Kidney tubule cell (primary cell): ENCODE results near the gene PWWP2B.

Experiments used
- DNase-seq: peaks from one replicate; pipeline ENCODE4 v3.0.0-alpha.2; 2018; ENCODE audit warnings: low spot score

PWWP2B gene

DNA sequence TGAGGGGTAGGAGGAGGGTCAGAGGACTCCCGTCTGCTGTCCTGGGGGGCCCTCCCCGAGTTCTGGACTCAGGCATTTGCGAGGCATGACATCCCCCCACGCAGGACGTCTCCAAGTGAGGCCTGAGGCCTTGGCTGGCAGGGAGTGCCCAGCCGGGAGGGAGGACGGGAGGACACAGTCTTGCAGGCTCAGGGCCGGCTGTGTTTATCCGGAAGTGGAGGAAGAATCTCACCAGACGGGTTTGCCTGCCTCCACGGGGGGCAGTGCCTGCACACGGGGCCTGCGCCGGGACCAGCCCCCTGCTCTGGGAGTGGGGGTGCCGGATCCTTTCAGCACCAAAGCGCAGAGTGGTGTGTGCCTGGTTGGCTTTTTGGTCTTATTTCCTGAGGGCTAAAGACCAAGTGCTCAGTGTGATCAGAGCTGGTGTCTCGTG is 10.9 kb downstream of the PWWP2B start:
- DNase-seq: peak; percentile 76

DNA sequence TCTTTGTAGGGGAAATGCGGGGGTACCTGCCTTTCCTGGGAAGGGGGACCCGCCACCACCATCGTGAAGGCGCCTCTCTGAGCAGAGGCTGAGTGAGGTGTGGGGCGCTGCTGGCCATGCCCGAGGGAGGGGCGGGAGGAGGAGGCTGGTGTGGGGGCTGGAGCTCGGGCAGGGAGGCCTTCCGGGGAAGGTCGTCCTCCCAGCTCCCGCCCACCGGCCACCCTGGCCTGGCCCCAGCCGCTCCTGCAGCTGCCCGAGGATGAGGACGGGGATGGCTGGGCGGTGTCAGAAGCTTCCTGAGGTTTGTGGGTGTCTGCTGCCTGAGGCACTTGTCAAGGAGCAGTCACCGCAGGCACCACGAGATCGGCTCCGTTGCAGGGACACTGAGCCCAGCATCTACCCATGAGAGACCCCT is 11.4 kb downstream of the PWWP2B start:
- DNase-seq: peak; percentile 46

DNA sequence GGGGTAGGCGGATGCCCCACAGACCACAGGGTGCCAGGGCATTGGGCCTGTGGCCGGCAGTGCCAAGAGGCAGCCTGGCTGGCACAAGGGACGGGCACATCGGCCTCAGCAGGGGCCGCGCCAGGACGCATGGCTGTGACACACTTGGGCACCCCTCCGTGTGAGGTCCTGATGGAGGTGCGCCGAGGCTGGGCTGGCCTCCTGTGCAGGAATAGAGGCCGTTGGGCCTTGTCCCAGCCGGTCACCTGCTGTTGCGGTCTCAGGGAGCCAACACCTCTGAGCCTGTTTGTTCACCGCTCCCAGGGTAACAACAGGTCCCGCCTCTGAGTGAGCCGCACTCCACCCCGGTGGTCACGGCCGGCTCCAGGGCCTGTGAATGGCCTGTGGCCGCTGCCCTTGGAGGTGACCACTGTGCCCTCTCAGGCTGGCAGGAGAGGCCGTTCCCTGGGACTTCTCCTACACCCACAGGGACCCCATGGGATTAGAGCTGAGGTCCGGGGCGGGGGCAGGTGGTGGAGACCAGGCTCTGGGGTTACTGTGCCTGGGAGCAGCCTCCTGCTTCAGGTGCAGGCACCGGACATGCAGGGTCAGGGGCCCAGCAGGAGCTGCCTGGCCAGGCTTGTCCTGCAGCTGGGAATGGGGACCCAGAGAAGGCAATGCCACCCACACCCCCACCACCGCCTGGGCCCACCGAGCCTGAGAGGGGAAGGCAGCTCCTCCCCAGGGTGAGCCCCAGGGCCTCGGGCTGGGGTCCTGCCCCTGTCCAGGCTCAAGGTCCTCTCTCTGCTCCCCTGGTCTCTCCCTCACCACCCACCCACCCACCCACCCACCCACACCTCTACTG is 12.0 kb downstream of the PWWP2B start:
- peak; percentile 65 for DNase-seq

DNA sequence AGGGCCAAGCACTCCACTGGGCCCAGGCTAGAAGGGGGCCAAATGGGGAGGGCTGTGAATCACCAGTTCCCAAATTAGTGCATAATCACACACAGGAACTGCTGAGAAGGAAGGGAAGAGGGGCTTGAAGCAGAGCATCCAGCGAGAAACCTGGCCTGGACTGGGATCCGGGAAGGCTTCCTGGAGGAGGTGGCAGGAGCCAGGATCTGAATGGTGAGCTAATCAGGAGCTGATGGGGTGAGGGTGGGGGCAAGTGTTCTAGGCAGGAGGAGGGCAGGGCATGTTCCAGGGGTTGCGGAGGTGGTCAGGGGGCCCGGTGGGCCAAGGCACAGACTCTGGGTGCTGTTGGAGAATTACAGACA is 12.6 kb downstream of the PWWP2B start:
- no peak for DNase-seq

DNA sequence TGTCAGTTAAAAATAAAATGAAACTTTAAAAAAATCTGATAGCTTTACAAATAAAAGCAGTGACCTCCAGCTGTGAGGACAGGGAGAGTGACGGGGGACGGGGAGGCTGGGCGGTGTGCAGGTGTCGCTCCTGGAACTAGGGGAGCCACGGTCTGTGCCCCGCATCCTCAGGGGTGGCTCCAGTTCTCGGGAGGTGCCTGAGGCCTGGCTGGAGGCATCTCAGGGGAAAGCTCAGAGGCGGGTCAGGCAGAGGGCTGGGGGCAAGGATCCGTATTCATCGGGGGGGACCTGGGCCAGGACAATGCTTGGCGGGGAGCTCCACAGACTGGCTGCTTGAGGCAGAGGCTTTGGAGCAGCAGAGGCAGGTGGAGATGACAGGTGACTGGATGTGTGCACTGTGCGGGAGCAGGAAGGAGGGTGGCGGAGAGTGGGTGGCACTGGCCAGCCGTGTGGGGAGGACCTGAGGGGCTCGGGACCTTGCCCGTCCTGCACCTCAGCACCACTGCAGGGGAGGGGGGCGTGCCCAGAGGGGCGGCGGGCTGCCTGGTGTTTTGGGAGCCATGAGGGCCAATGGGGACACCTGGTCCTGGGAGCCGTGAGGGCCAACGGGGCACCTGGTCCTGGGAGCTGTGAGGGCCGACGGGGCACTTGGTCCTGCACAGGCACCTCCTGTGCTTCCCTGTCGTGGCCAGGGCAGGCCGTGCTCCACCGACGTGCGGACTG is 13.2 kb downstream of the PWWP2B start:
- DNase-seq: no peak

DNA sequence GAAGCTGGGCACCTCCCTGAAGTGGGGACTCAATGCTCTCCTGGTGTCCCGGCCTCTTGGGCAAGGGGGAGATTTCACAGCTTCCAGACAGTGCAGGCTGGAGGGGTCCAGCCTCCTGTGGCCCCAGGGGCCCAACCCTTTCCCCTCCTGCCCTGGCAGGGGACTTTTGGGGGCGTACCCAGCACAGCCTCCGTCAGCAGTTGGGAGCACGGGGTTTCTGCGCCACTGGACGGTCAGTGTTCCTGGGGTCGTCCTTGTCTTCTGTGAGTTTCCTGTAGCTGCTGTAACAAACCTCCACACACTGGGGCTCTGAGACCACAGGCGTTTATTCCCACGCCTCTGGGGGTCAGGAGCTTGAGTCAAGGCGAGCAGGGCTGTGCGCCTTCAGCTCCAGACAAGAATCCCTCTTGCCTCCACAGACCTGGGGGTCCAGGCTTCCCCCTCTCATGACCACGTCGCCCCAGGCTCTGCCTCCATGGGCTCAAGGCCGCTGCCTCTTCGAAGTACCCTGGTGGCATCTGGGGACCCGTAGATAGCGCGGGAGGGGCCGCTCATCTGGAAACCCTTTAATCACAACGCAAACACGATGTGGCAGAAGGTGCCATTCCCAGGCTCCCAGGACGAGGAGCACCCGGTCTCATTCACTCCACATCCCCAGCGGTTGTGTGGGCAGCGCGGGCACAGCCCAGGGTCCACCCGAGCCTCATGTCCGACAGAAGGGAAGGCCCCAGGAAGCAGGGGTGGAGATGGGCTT is 14.0 kb downstream of the PWWP2B start:
- no peak for DNase-seq

DNA sequence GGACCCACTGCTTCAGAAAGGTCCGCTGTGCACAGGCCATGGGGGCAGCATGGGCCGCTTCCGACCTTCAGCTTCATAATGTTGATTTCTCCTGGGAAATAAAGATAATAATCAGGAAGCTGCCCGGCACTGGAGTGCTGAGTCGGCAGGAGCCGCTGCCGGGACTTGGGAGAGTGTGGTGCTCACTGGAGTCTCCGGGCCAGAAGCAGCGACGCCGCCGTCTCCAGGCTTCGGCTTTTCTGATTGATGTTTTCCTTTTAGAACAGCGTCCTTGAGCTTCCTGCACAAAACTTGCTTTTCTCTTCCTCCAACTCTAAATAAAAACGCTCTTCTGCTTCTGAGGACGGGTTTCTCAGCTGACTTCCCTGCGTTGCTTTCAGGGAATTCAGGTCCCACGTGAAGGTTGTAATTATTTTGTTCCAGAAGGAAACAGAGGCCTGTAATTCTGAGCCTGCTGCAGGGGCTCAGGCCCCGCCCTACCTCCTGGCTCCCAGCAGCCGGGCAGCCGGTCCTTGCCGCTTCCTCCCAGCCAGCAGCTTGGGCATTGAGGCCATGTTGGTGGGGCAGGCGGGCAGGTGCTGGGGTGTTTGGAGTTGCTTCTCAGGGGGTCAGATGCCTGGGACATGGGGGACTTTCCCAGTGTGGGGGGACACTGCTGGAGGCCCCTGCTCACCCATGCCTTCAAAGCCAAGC is 14.7 kb downstream of the PWWP2B start:
- DNase-seq: peak; percentile 37

DNA sequence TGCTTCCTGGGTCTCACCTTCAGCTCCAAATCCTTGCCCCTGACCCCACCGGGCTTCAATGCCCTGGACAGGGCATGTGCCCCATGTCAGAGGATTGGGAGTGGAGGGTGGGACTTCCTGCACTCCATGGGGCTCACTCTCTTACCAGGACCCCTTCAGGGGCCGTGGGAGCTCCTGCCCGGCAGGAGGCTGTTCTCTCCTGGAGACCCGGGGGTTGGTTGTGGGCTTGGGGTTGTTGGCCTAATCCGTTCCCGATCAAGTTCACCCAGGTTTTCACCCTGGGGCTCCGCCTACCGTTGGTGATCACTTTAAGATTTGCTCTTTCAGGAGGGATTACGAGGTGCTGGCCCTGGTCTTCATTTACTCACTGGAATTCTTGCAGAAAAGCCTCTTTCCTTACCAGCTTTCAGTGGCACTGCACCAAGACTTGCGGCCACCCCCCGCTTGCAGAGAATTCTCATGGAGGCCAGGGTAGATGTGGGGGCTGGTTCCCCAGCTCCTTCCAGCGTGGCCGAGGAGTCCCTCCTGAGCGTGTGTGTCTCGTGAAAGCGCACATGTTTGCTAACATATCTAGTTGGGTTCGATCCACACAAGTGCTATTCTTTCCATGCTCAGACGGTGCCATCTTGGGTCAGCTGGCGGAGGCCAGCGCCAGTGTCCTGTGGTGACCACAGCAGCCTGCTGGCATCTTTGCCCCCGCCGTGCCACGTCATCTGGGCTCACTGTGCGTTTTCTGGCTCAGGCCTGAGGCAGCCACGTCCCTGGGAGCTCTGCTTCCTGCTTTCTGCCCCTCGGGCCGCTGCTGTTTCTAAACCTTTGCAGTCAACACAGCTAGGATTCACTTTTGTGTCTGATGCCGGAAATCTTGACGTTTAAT is 15.6 kb downstream of the PWWP2B start:
- DNase-seq: no peak

DNA sequence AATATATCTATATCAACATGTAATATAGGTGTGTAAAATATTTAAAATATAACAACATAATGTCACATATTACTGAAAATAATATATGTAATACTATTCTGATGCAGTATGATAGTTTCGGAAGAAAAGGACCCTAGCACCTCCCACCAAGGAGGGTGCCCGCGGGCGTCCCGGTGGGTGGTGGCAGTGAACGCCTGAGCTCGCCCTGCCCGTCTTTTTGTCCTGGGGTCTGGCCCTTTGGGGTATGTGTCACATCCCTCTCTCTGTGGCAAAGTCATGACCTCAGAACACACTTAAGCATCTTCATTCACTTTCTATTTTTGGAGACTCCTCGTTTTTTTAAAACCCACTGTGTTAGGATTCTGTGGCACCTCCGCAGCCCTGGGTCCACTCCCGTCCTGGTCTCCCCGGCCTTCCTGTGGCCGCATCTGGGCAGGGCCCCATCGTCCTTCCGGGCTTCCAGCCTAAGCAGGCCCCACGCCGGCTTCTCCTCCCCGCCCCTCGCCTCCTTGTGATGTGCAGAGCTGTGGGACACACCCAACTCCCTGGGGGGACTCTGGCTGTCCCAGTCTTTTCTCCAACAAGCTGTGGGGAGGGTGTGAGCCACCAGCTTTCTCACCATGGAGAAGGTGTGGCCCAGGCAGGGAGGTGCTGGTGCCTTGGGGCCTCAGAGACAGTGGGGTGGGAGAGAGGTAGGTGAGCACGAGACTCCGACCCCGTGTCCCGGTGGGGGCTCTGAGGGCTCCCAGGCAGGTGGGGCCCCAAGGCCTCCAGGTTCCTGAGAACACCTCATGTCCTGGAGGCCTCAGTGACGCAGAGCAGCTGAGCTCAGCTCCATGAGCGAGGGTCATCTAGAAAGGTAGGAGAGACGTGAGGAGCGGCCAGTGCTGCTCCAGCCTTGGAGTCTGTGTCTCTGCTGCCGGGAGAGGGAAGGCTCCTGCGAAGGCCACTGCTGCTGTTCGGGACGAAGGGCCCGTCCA is 16.5 kb downstream of the PWWP2B start:
- DNase-seq: no peak

DNA sequence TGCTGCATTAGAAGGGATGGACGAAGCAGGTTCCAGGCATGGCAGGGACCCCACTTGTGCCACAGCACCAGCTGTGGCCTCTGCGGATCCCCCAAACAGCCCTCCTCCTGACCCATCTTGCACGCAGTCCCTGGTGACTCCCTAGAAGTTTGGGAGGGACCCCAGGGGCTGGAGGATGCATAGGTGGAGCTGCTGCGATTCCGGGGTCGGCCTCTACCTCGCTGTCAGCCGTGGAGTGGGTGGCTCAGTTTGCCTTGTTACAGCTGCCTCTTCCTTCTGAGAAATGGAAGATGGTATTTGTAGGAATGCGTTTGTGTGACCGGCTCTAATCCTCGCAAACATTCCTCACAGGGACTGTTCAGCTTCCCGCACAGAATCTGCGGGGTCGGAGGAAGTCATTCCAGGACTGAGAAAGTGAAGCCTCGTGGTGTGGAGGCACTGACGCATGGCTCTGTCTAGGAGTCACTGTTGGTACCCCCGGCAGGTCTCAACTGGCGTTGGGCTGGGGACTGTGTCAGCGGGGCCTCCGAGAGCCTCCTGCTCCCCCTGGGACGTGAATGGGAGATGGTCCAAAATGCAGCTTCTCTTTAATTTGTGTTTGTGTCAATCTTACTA is 17.5 kb downstream of the PWWP2B start:
- DNase-seq: no peak

DNA sequence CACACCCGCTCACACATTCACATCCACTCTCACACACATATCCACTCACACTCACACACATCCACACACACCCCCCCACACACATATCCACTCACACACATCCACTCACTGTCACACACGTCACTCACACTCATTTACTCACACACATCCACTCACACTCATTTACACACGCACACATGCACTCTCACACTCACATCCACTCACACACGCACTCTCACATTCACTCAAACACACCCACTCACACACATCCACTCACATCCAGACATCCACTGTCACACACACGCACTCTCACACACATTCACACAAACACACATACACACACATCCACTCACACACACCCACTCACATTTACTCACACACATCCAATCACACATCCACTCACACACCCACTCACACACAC is 18.3 kb downstream of the PWWP2B start:
- no peak for DNase-seq

DNA sequence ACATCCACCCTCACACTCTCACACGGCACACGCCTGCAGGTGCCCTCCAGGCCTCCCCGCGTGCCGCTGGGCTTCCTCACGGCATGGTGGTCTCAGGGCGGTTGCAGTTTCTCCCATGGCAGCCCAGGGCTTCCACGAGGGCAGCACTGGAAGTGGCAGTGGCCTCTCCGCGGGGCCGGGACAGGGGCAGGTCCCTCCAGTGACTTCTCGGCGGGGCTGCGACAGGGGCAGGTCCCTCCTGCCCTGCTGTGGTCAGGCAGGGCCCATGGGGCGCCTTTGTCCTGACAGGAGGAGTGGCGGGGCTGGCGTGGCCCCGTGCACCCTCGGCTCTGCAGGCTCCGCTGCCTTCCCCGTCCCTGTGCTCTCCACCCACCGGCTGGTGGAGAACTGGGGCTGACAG is 19.0 kb downstream of the PWWP2B start:
- no peak for DNase-seq

DNA sequence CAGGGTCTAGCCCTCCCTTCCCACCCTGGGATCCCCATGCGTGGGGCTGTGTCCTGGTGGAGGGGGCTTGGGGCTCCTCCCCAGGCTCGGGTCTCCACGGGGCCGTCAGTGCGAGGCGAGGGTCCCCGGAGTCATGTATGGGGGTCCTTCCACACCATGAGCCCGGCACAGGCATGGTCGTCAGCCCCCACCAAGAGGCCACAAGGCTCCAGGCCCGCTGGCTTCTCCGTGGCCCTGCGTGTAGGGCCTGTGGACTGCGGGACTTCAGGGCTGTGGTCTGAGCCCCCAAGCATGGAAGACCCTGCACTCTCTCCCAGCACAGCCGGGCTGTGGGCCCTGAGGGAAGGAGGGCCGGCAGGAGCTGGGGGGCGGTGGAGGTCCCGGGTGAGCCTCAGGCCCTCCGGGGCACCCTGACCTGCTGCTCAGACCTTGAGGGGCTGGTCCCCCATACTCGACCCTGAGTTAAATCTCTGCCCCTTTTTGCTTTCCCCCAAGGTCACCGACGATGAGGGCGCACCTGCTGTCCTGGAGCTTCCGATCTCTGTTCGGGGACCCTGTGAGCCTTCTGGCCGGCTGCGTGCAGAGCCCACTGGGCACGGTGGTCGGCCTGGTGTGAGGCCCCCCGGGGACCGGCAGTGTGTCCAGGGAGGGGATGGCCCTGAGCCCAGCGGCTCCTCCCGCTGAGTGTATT is 19.7 kb downstream of the PWWP2B start:
- no peak for DNase-seq

DNA sequence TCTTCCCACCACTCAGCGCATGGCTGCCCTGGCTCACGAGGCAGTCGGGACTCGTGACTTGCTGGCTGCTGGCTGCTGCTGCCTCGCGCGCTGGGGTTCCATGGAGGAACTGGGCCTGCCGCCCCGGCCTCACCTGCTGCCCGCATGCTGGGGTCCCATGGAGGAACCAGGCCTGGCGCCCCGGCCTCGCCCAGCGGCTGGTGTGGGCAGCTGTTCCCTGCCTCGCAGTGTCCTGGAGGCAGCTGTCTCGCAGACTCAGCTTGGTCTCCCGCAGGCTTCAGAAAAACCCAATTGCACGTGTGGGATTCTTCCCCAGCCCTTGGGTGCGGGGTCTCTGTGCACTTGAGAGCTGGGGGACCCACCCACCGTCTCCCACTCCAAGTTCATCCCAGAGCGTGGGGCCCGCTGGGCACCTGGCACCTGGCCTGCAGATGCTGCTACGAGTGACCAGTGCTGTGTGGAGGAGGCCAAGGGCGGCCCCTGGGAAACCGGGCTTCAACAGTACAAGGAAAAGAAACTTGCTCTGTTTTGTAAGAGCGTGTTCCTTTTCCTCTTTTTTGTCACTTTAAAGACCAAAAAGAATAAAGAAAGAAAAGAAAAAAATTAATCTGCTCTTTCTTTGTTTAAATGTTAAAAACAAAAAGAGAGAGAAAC is 20.4 kb downstream of the PWWP2B start:
- DNase-seq: no peak

DNA sequence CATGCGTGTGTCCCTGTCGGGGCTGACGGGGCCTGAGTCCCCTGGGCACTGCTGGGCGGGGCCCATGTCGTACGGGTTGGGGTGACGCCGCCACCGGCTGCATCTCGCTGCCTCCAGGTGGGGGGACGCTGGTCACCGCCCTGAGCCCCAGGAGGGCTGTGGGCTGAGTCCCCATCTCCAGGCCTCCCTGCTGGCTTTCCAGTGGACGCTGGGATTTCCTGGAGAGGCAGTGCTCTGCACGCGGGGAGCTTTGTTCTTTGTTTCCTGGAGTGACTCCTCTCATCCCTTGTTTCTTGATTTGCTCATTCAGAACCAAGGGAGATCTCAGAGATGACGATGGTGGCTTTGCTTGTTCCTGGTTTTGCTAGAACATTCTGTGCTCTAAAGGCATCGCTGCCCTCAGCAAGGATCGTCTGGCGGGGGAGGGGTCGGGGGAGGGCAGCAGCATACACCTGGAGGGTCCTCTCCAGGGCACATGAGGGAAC is 21.0 kb downstream of the PWWP2B start:
- peak; percentile 63 for DNase-seq

DNA sequence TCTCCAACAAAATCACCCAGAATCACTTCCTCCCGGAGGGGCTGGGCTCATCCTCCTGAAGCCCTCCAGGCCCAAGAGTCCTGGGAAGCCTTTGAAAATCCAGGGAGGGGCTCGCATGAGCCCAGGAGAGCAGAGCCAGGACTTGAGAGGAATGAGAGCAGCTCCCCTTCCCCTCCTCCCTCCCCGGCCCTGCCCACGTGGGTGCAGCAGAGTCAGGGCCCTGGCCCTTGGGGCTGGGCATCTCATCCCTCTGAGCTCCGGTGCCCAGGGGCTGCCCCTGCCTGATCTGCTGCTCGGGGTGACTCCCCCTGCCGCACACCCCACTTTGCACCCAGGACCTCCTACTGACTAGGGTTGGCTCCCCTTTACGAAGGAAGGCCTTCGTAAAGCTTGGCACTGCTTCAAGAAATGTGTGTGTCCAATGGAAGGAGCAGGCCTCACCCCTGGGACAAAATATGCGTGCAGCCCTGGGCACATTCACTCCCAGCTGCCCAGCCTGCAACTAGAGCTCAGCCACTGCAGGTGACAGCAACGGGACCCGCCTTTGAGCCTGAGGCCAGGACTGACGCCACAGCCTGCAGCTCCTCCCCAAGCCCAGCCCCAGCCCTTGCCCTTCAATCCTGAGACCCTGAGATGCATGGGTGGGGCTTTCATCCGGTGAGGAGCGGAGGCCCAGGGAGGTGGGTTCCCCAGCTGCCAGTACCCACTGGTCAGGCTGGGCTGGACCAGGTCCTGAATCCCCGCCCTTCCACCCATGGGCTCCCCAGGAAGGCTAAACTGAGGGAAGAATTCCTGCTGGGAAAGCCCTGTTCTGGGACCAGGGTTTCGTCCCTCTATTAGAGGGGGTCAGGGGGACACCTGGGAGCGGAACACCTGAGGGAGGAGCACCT is 21.8 kb downstream of the PWWP2B start:
- peak; percentile 63 for DNase-seq
